RWPE2 (cell line): ENCODE measurements around the gene PLIN3.

Source experiments
- ATAC-seq: fragments of 200-7000 bp; cut with Tn5 transposase; 3 replicates; pipeline ENCODE4 v1.9.1; 2021; ENCODE audit warnings: low read depth
- DNase-seq: peaks from one replicate; pipeline ENCODE4 v3.0.0-alpha.2; 2020; ENCODE audit warnings: low spot score
- H3K27ac ChIP-seq: fragments of 450-650 bp; 2 replicates; pipeline ENCODE4 v1.5.1; 2017; ENCODE audit warnings: mild to moderate bottlenecking; ENCODE audit not compliant: poor library complexity, severe bottlenecking
- H3K27me3 ChIP-seq: fragments of 250-450 bp; sonication (Bioruptor Pico); 2 replicates; pipeline ENCODE4 v1.5.1; 2021; ENCODE audit warnings: mild to moderate bottlenecking, moderate library complexity; ENCODE audit not compliant: insufficient read depth, poor library complexity, severe bottlenecking
- H3K36me3 ChIP-seq: fragments of 250-450 bp; sonication (Bioruptor Pico); 2 replicates; pipeline ENCODE4 v1.5.1; 2020; ENCODE audit warnings: low read depth, mild to moderate bottlenecking, moderate library complexity
- H3K4me1 ChIP-seq: fragments of 250-450 bp; sonication (Bioruptor Pico); 2 replicates; pipeline ENCODE4 v1.5.1; 2021; ENCODE audit warnings: mild to moderate bottlenecking, moderate library complexity; ENCODE audit not compliant: insufficient read depth, poor library complexity, severe bottlenecking
- H3K4me3 ChIP-seq: fragments of 250-450 bp; sonication (Bioruptor Pico); 2 replicates; pipeline ENCODE4 v1.5.1; 2021; ENCODE audit warnings: mild to moderate bottlenecking, moderate library complexity; ENCODE audit not compliant: severe bottlenecking
- H3K9me3 ChIP-seq: fragments of 250-450 bp; sonication (Bioruptor Pico); 2 replicates; pipeline ENCODE4 v1.5.1; 2021; ENCODE audit warnings: mild to moderate bottlenecking, moderate library complexity; ENCODE audit not compliant: severe bottlenecking
- CTCF ChIP-seq: fragments of 450-650 bp; IDR thresholded peaks from one replicate; pipeline ENCODE4 v1.5.1; 2017; ENCODE audit warnings: mild to moderate bottlenecking, moderate library complexity; ENCODE audit not compliant: poor library complexity, severe bottlenecking

The PLIN3 gene

GRCh38 chr19:4821265-4821664 is 46.2 kb downstream of the PLIN3 start:
- DNase-seq (no peak), ATAC-seq (no peak)
- no peak for TF ChIP-seq CTCF
- Histone ChIP-seq H3K4me1 (no peaks in the 10 kb centered on the region), H3K9me3 (no peaks in the 10 kb centered on the region), H3K4me3 (no peak overlapping the region), H3K36me3 (peaks cover 12% of the 10 kb centered on the region), H3K27ac (no peak overlapping the region), H3K27me3 (no peaks in the 10 kb centered on the region)

GRCh38 chr19:4817467-4818277 is 49.8 kb downstream of the PLIN3 start:
- Histone ChIP-seq H3K27ac (no peak overlapping the region), H3K4me3 (no peak overlapping the region), H3K27me3 (no peaks in the 10 kb centered on the region), H3K36me3 (peaks cover 13% of the 10 kb centered on the region), H3K4me1 (peaks cover 5% of the 10 kb centered on the region), H3K9me3 (no peaks in the 10 kb centered on the region)
- TF ChIP-seq CTCF: no peak
- DNase-seq: no peak
- no peak for ATAC-seq

GRCh38 chr19:4816950-4817278 is 50.6 kb downstream of the PLIN3 start:
- Histone ChIP-seq H3K27me3 (no peaks in the 10 kb centered on the region), H3K27ac (no peak overlapping the region), H3K4me3 (no peak overlapping the region), H3K9me3 (no peaks in the 10 kb centered on the region), H3K4me1 (peaks cover 9% of the 10 kb centered on the region), H3K36me3 (peaks cover 13% of the 10 kb centered on the region)
- DNase-seq: no peak
- no peak for ATAC-seq
- TF ChIP-seq CTCF: no peak

GRCh38 chr19:4816202-4816949 is 51.1 kb downstream of the PLIN3 start:
- TF ChIP-seq CTCF: no peak
- Histone ChIP-seq H3K4me3 (no peak overlapping the region), H3K9me3 (no peaks in the 10 kb centered on the region), H3K4me1 (peaks cover 9% of the 10 kb centered on the region), H3K36me3 (peaks cover 13% of the 10 kb centered on the region), H3K27me3 (no peaks in the 10 kb centered on the region), H3K27ac (peak overlapping the region; percentile 98)
- DNase-seq (no peak), ATAC-seq (no peak)
